OCI-LY7 (cell line): ENCODE measurements around the gene CCDC85B. TPM values are rescaled to one million over a fixed set of nuclear protein-coding genes. Genes with fewer than 3 reads are reported as not detected.

Source experiments
- BruUV-seq: library from RNA; stranded (reverse); fragments of 400-500 nt; replicated peaks from 2 replicates; lab custom pipeline; 2021; lab: Mats Ljungman, UMichigan
- CTCF ChIA-PET: fragments of 300-600 bp; sonication (Branson Sonifier 250); formaldehyde crosslinking; loops from one replicate; lab custom pipeline; 2022; ENCODE audit warnings: antibody characterized with exemption; ENCODE audit not compliant: unreplicated experiment; lab: Charles Lee
- POLR2A ChIA-PET: fragments of 300-600 bp; sonication (Branson Sonifier 250); formaldehyde crosslinking; loops from one replicate; lab custom pipeline; 2022; ENCODE audit warnings: antibody characterized with exemption; lab: Charles Lee
- DNase-seq: peaks from one replicate; pipeline ENCODE4 v3.0.0-alpha.2; 2015; ENCODE audit warnings: low spot score
- H2AFZ ChIP-seq: fragments of 200-600 bp; sonication (generic), shearing (Covaris generic); 2 replicates; pipeline ENCODE4 v1.6.1; 2014; ENCODE audit warnings: mild to moderate bottlenecking, antibody characterized with exemption, low read length, moderate library complexity
- H3K27ac ChIP-seq: fragments of 200-600 bp; sonication (generic); 2 replicates; pipeline ENCODE4 v1.5.1; 2014; ENCODE audit warnings: mixed run types, low read depth, mild to moderate bottlenecking, moderate library complexity, low read length, inconsistent platforms; ENCODE audit not compliant: poor library complexity, severe bottlenecking
- H3K36me3 ChIP-seq: fragments of 200-600 bp; sonication (generic); 2 replicates; pipeline ENCODE4 v1.6.1; 2014; ENCODE audit warnings: mild to moderate bottlenecking, antibody characterized with exemption, low read length, moderate library complexity, mixed read lengths; ENCODE audit not compliant: insufficient read depth
- H3K4me1 ChIP-seq: fragments of 200-600 bp; sonication (generic); 2 replicates; pipeline ENCODE4 v1.5.1; 2014; ENCODE audit warnings: mild to moderate bottlenecking, low read length; ENCODE audit not compliant: insufficient read depth, poor library complexity, severe bottlenecking
- H3K4me2 ChIP-seq: fragments of 200-600 bp; sonication (generic); 2 replicates; pipeline ENCODE4 v1.6.1; 2014; ENCODE audit warnings: mild to moderate bottlenecking, low read length
- H3K4me3 ChIP-seq: fragments of 200-600 bp; sonication (generic); 2 replicates; pipeline ENCODE4 v1.5.1; 2014; ENCODE audit warnings: mild to moderate bottlenecking, low read depth, low read length; ENCODE audit not compliant: poor library complexity, severe bottlenecking
- H3K79me2 ChIP-seq: fragments of 200-600 bp; sonication (generic); 2 replicates; pipeline ENCODE4 v1.6.1; 2016; ENCODE audit warnings: low read depth, mild to moderate bottlenecking, low read length, moderate library complexity, mixed read lengths; ENCODE audit not compliant: insufficient read depth
- H3K9me2 ChIP-seq: fragments of 200-600 bp; sonication (generic); 2 replicates; pipeline ENCODE4 v1.6.1; 2016; ENCODE audit warnings: mild to moderate bottlenecking, low read length, mixed read lengths; ENCODE audit not compliant: insufficient read depth
- H3K9me3 ChIP-seq: fragments of 200-600 bp; sonication (generic); 2 replicates; pipeline ENCODE4 v1.6.1; 2014; ENCODE audit warnings: mild to moderate bottlenecking, mixed run types, low read length, mixed read lengths
- H4K20me1 ChIP-seq: fragments of 200-600 bp; sonication (generic); 2 replicates; pipeline ENCODE4 v1.6.1; 2014; ENCODE audit warnings: mild to moderate bottlenecking, antibody characterized with exemption, low read length, moderate library complexity, mixed read lengths; ENCODE audit not compliant: insufficient read depth
- EZH2phosphoT487 ChIP-seq: fragments of 200-600 bp; sonication (generic); IDR thresholded peaks from 2 replicates; pipeline ENCODE4 v1.6.1; 2018; ENCODE audit warnings: low read depth, borderline replicate concordance, mild to moderate bottlenecking, mixed run types, antibody characterized with exemption, low read length, moderate library complexity, mixed read lengths
- intact Hi-C: fragments of 100-400 bp; cut with micrococcal nuclease; formaldehyde crosslinking; loops from one replicate; pipeline ENCODE4 v1.10.0; 2022; ENCODE audit not compliant: unreplicated experiment
- total RNA-seq, 2 experiments: library from RNA; depleted of rRNA in 1 of 2; stranded (reverse); fragments of >200 nt in 1 of 2; shearing (Covaris generic) in 1 of 2; gene quantifications; 2 replicates each; pipeline ENCODE4 v1.2.3, GENCODE V29; 2014 to 2022
- TF ChIP-seq, protein P1 (sequence below): fragments of 200-600 bp; sonication (generic); conservative IDR thresholded peaks from 2 replicates; pipeline ENCODE4 v1.5.1; 2014; ENCODE audit warnings: mild to moderate bottlenecking, antibody characterized with exemption, low read length, moderate library complexity, mixed read lengths

Gene CCDC85B
- total RNA-seq, 2 experiments from 2014 or later = 64.1 to 76.7 TPM

DNA sequence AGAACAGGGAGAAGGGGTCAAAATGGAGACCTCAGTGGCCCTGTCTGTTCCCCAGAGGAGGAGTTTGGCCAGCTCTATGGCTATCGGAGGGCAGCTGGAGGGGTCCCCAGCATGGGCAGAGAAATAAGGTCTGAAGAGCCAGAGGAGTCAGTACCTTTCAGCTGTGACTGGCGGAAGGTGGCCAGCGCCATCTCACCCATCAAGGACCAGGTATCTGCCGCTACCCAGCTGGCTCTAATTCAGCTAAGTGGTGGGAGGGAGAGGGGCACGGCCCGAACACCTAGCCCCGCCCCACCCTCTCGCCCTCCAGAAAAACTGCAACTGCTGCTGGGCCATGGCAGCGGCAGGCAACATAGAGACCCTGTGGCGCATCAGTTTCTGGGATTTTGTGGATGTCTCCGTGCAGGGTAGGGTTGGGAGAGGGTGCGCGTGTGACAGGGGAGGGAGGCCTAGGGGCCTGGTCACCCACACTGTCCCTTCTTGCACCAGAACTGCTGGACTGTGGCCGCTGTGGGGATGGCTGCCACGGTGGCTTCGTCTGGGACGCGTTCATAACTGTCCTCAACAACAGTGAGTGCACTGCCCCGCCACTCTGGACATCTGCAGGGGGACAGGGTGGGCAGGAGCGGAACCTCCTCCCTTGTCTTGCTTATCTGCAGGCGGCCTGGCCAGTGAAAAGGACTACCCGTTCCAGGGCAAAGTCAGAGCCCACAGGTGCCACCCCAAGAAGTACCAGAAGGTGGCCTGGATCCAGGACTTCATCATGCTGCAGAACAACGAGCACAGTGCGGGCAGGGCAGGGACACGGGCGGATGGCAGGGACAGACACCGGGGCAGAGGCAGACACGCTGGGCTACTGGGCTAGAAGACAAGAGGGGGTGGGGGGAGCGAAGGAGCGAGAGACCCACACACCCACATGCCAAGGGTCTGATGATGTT, 8.1 kb upstream of the CCDC85B start:
- TF ChIP-seq EZH2phosphoT487 = no peak
- TF ChIP-seq, protein P1, sequence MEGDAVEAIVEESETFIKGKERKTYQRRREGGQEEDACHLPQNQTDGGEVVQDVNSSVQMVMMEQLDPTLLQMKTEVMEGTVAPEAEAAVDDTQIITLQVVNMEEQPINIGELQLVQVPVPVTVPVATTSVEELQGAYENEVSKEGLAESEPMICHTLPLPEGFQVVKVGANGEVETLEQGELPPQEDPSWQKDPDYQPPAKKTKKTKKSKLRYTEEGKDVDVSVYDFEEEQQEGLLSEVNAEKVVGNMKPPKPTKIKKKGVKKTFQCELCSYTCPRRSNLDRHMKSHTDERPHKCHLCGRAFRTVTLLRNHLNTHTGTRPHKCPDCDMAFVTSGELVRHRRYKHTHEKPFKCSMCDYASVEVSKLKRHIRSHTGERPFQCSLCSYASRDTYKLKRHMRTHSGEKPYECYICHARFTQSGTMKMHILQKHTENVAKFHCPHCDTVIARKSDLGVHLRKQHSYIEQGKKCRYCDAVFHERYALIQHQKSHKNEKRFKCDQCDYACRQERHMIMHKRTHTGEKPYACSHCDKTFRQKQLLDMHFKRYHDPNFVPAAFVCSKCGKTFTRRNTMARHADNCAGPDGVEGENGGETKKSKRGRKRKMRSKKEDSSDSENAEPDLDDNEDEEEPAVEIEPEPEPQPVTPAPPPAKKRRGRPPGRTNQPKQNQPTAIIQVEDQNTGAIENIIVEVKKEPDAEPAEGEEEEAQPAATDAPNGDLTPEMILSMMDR = no peak
- intact Hi-C loops = no loop called here
- H3K4me3 ChIP-seq = no peak overlapping the region
- no peak overlapping the region for H3K4me2 ChIP-seq
- H3K9me3 ChIP-seq = no peaks in the 10 kb centered on the region
- no peaks in the 10 kb centered on the region for H3K9me2 ChIP-seq
- no peak for DNase-seq
- BruUV-seq = no TSS peak
- H4K20me1 ChIP-seq = no peaks in the 10 kb centered on the region
- ChIA-PET CTCF (no interaction called here), POLR2A (no interaction called here)
- H2AFZ ChIP-seq = no peak overlapping the region
- H3K36me3 ChIP-seq = peaks cover 53% of the 10 kb centered on the region
- peaks cover 10% of the 10 kb centered on the region; the same call in 1 of the 2 replicates for H3K79me2 ChIP-seq
- H3K27ac ChIP-seq = no peak overlapping the region
- H3K4me1 ChIP-seq = peaks cover 29% of the 10 kb centered on the region

DNA sequence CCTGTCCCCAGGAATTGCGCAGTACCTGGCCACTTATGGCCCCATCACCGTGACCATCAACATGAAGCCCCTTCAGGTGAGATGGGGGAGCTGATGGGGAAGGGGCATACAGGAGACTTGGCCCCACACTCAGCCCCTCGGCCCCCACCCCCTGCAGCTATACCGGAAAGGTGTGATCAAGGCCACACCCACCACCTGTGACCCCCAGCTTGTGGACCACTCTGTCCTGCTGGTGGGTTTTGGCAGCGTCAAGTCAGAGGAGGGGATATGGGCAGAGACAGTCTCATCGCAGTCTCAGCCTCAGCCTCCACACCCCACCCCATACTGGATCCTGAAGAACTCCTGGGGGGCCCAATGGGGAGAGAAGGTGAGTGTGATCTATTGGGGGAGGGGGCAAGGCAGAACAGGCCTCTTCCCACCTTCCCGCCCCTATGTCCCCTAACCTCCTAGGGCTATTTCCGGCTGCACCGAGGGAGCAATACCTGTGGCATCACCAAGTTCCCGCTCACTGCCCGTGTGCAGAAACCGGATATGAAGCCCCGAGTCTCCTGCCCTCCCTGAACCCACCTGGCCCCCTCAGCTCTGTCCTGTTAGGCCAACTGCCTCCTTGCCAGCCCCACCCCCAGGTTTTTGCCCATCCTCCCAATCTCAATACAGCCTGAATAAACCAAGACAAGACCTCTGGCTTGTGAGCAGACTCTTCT, 7.3 kb upstream of the CCDC85B start:
- no peak overlapping the region for H2AFZ ChIP-seq
- no peak overlapping the region for H3K4me2 ChIP-seq
- peaks cover 16% of the 10 kb centered on the region; the same call in 1 of the 2 replicates for H3K79me2 ChIP-seq
- no peak for DNase-seq
- intact Hi-C loops = no loop called here
- peaks cover 33% of the 10 kb centered on the region for H3K4me1 ChIP-seq
- no peaks in the 10 kb centered on the region for H4K20me1 ChIP-seq
- BruUV-seq = no TSS peak
- CTCF ChIA-PET = no interaction called here
- POLR2A ChIA-PET = no interaction called here
- TF ChIP-seq, protein P1 = no peak
- TF ChIP-seq EZH2phosphoT487 = no peak
- no peaks in the 10 kb centered on the region for H3K9me3 ChIP-seq
- no peaks in the 10 kb centered on the region for H3K9me2 ChIP-seq
- H3K4me3 ChIP-seq = no peak overlapping the region
- H3K27ac ChIP-seq = no peak overlapping the region
- peaks cover 53% of the 10 kb centered on the region for H3K36me3 ChIP-seq
